Activated CD4-positive, alpha-beta T cell treated with anti-CD3 and anti-CD28 coated beads, Interleukin-2, amount 50 U/mL, for 24 hours (primary cell): Measurements from ENCODE around the gene SV2C.
"Not testable (repeated sequence)": the region's sequence is repeated elsewhere in the genome, so short reads cannot be mapped to it uniquely, and the experiment has no call there.

ENCODE experiments used
- DNase-seq, 2 donors: peaks; one replicate each; pipeline ENCODE4 v3.0.0-alpha.2; 2020; ENCODE audit warnings: low read depth in 1 of 2, low spot score in 1 of 2

Gene SV2C

GRCh38 chr5:76199336-76200318 lies 116.4 kb downstream of the SV2C start:
- no peak for DNase-seq

- no peak for DNase-seq
Measured at GRCh38 chr5:76202182-76202581, 119.0 kb downstream of the SV2C start.

- DNase-seq, result no peak
Measured at GRCh38 chr5:76204191-76204590, 121.0 kb downstream of the SV2C start.

- no peak for DNase-seq
Measured at GRCh38 chr5:76204713-76205112, 121.5 kb downstream of the SV2C start.

GRCh38 chr5:76207120-76207519 lies 123.9 kb downstream of the SV2C start:
- no peak for DNase-seq

GRCh38 chr5:76209297-76209696 lies 126.1 kb downstream of the SV2C start:
- no peak for DNase-seq

GRCh38 chr5:76210946-76211345 lies 127.8 kb downstream of the SV2C start:
- no peak for DNase-seq

- DNase-seq, result no peak
Measured at GRCh38 chr5:76213858-76214257, 130.7 kb downstream of the SV2C start.

GRCh38 chr5:76216748-76217147 lies 133.6 kb downstream of the SV2C start:
- DNase-seq, result no peak

GRCh38 chr5:76219636-76220035 lies 136.5 kb downstream of the SV2C start:
- no peak for DNase-seq

- no peak for DNase-seq
Measured at GRCh38 chr5:76221311-76221710, 138.1 kb downstream of the SV2C start.

- DNase-seq, result no peak
Measured at GRCh38 chr5:76222318-76222717, 139.1 kb downstream of the SV2C start.

GRCh38 chr5:76223696-76224095 lies 140.5 kb downstream of the SV2C start:
- DNase-seq, result no peak

- no peak for DNase-seq
Measured at GRCh38 chr5:76224898-76225297, 141.7 kb downstream of the SV2C start.

- no peak for DNase-seq
Measured at GRCh38 chr5:76225336-76225735, 142.2 kb downstream of the SV2C start.

GRCh38 chr5:76229900-76230299 lies 146.7 kb downstream of the SV2C start:
- no peak for DNase-seq

GRCh38 chr5:76230711-76231285 lies 147.6 kb downstream of the SV2C start:
- DNase-seq, result no peak

GRCh38 chr5:76234665-76235064 lies 151.5 kb downstream of the SV2C start:
- DNase-seq, result no peak

- DNase-seq, result no peak
Measured at GRCh38 chr5:76236684-76237083, 153.5 kb downstream of the SV2C start.

- no peak for DNase-seq
Measured at GRCh38 chr5:76240336-76240735, 157.2 kb downstream of the SV2C start.

GRCh38 chr5:76242155-76242554 lies 159.0 kb downstream of the SV2C start:
- not testable (repeated sequence) for DNase-seq

- no peak for DNase-seq
Measured at GRCh38 chr5:76245590-76245989, 162.4 kb downstream of the SV2C start.

GRCh38 chr5:76249621-76250020 lies 166.4 kb downstream of the SV2C start:
- no peak for DNase-seq
